ENCODE results near the gene TRAT1. TPM values are rescaled to one million over a fixed set of nuclear protein-coding genes. Genes with fewer than 3 reads are reported as not detected.

The TRAT1 gene, protein sequence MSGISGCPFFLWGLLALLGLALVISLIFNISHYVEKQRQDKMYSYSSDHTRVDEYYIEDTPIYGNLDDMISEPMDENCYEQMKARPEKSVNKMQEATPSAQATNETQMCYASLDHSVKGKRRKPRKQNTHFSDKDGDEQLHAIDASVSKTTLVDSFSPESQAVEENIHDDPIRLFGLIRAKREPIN
- total RNA-seq, result not detected in 2 replicates
- long read RNA-seq, result 0 reads

- Mint-ChIP-seq H3K4me3 (ENCODE audit: low read depth) (no peak within 1 kb of the TSS), H3K36me3 (ENCODE audit: insufficient read depth) (no peaks in the 10 kb centered on the region), H3K4me1 (ENCODE audit: low read depth) (no peaks in the 10 kb centered on the region), H3K27me3 (no peaks in the 10 kb centered on the region), H3K27ac (no peak within 1 kb of the TSS), H3K9me3 (ENCODE audit: low read depth) (no peaks in the 10 kb centered on the region)
- TF ChIP-seq, protein P1, sequence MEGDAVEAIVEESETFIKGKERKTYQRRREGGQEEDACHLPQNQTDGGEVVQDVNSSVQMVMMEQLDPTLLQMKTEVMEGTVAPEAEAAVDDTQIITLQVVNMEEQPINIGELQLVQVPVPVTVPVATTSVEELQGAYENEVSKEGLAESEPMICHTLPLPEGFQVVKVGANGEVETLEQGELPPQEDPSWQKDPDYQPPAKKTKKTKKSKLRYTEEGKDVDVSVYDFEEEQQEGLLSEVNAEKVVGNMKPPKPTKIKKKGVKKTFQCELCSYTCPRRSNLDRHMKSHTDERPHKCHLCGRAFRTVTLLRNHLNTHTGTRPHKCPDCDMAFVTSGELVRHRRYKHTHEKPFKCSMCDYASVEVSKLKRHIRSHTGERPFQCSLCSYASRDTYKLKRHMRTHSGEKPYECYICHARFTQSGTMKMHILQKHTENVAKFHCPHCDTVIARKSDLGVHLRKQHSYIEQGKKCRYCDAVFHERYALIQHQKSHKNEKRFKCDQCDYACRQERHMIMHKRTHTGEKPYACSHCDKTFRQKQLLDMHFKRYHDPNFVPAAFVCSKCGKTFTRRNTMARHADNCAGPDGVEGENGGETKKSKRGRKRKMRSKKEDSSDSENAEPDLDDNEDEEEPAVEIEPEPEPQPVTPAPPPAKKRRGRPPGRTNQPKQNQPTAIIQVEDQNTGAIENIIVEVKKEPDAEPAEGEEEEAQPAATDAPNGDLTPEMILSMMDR (IDR thresholded peaks at IDR 0.05; ENCODE audit: unreplicated experiment), result no peak
- no peak for DNase-seq (ENCODE audit: low spot score, unreplicated experiment)
These were observed at the start of gene TRAT1 for GRCh38 chr3:108822123-108822897. TRAT1 (plus strand) TSS chr3:108822786; CDS start chr3:108822928, 142 bp downstream.

DNA sequence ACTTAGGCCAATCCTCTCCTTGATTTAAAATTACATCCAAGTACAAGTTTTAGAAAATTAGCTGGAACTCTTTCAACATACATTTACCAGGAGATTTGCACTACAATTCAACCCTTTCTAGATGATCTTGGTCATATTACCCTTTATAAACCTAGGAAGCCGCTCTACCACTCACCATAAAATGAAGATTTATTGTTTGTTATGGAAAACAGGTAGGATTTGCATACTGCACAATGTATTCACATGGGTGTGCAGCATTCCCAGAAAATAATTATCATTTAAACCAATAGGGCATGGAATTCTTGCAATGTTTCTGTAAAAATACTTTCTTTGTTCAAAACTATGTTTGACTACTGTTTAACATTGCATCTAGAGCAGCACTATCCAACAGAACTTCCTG, 46.9 kb upstream of the TRAT1 start:
- Mint-ChIP-seq H3K27me3 (no peaks in the 10 kb centered on the region), H3K4me3 (ENCODE audit: low read depth) (no peak overlapping the region), H3K4me1 (ENCODE audit: low read depth) (peaks cover 20% of the 10 kb centered on the region), H3K9me3 (ENCODE audit: low read depth) (no peaks in the 10 kb centered on the region), H3K36me3 (ENCODE audit: insufficient read depth) (no peaks in the 10 kb centered on the region), H3K27ac (no peak overlapping the region)
- TF ChIP-seq, protein P1 (IDR thresholded peaks at IDR 0.05; ENCODE audit: unreplicated experiment), result no peak
- no peak for DNase-seq (ENCODE audit: low spot score, unreplicated experiment)

GRCh38 chr3:108779496-108779895, 43.1 kb upstream of the TRAT1 start:
- TF ChIP-seq, protein P1 (IDR thresholded peaks at IDR 0.05; ENCODE audit: unreplicated experiment), result no peak
- peaks cover 8% of the 10 kb centered on the region for H3K4me1 Mint-ChIP-seq (ENCODE audit: low read depth)

GRCh38 chr3:108780235-108780634, 42.4 kb upstream of the TRAT1 start:
- Mint-ChIP-seq H3K36me3 (ENCODE audit: insufficient read depth) (peaks cover 2% of the 10 kb centered on the region), H3K4me1 (ENCODE audit: low read depth) (peaks cover 3% of the 10 kb centered on the region), H3K27me3 (no peaks in the 10 kb centered on the region), H3K4me3 (ENCODE audit: low read depth) (no peak overlapping the region), H3K27ac (no peak overlapping the region), H3K9me3 (ENCODE audit: low read depth) (peaks cover 6% of the 10 kb centered on the region)
- DNase-seq (ENCODE audit: low spot score, unreplicated experiment), result no peak
- TF ChIP-seq, protein P1 (IDR thresholded peaks at IDR 0.05; ENCODE audit: unreplicated experiment), result no peak

More at GRCh38 chr3:108779496-108779895, 43.1 kb upstream of the TRAT1 start:
- no peaks in the 10 kb centered on the region for H3K27me3 Mint-ChIP-seq
- no peak overlapping the region for H3K27ac Mint-ChIP-seq
- no peak for DNase-seq (ENCODE audit: low spot score, unreplicated experiment)
- H3K9me3 Mint-ChIP-seq (ENCODE audit: low read depth), result no peaks in the 10 kb centered on the region
- no peak overlapping the region for H3K4me3 Mint-ChIP-seq (ENCODE audit: low read depth)
- H3K36me3 Mint-ChIP-seq (ENCODE audit: insufficient read depth), result no peaks in the 10 kb centered on the region

DNA sequence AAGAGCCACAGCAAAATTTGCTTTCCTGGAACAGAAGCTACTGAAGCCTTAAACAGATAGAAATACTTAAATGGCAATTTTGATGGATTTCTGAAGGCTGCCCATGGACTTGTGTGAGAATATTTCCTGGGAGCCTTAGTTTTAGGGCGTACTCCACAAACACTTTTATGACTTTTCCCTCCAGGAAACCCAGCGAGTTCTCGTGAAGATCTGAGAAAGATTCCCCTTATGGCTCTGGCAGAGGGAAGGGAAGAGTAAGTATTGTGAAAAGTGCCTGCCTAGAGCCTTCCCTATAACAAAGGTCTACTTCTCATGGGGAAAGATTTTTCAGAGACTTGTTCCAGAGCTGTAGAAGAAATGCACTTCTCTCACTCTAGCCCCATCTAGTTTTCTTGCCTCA, 31.1 kb upstream of the TRAT1 start:
- Mint-ChIP-seq H3K36me3 (ENCODE audit: insufficient read depth) (no peaks in the 10 kb centered on the region), H3K4me1 (ENCODE audit: low read depth) (no peaks in the 10 kb centered on the region), H3K9me3 (ENCODE audit: low read depth) (peaks cover 2% of the 10 kb centered on the region), H3K27me3 (no peaks in the 10 kb centered on the region), H3K4me3 (ENCODE audit: low read depth) (no peak overlapping the region), H3K27ac (no peak overlapping the region)
- TF ChIP-seq, protein P1 (IDR thresholded peaks at IDR 0.05; ENCODE audit: unreplicated experiment), result no peak
- DNase-seq (ENCODE audit: low spot score, unreplicated experiment), result no peak
